22Rv1 (cell line): ENCODE results near the gene TMEM131.

ENCODE experiments used
- ZFX ChIP-seq: fragments of 450-650 bp; IDR thresholded peaks from 2 replicates; pipeline ENCODE4 v1.6.1; 2017; ENCODE audit warnings: antibody characterized with exemption, borderline replicate concordance
- TF ChIP-seq, protein P1 (sequence below): fragments of 450-650 bp; IDR thresholded peaks from 2 replicates; pipeline ENCODE4 v1.5.1; 2017; ENCODE audit warnings: mild to moderate bottlenecking

DNA sequence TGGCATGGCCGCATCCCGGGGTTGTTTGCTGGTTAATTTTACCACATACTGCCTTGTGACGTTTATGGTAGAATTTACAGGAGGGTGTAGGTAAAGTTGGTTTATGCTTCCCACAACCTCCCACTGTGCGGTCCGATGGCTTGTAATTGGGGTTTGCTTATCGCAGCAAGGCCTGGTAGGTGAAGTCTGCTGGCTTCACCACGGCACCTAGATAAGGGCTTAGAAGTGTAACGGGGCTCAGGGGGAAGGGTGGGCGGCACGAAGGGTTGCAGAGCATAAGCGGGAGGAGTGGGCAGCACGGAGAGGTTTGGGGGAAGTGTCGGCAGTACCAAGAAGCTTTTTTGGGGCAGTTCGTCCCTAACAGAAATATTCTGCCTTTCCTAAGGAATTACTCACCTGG is 39.0 kb upstream of the TMEM131 start:
- TF ChIP-seq, protein P1, sequence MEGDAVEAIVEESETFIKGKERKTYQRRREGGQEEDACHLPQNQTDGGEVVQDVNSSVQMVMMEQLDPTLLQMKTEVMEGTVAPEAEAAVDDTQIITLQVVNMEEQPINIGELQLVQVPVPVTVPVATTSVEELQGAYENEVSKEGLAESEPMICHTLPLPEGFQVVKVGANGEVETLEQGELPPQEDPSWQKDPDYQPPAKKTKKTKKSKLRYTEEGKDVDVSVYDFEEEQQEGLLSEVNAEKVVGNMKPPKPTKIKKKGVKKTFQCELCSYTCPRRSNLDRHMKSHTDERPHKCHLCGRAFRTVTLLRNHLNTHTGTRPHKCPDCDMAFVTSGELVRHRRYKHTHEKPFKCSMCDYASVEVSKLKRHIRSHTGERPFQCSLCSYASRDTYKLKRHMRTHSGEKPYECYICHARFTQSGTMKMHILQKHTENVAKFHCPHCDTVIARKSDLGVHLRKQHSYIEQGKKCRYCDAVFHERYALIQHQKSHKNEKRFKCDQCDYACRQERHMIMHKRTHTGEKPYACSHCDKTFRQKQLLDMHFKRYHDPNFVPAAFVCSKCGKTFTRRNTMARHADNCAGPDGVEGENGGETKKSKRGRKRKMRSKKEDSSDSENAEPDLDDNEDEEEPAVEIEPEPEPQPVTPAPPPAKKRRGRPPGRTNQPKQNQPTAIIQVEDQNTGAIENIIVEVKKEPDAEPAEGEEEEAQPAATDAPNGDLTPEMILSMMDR: no peak
- TF ChIP-seq ZFX: no peak
